Liver (tissue), 3 donors: ENCODE data around the gene WIPF2.

Experiments used
- EGR1 ChIP-seq, 2 donors: IDR thresholded peaks; 2 replicates each; pipeline ENCODE4 v1.6.1; 2016 to 2018; ENCODE audit warnings: antibody characterized with exemption in 2 of 2, low read depth in 2 of 2
- GABPA ChIP-seq, 2 donors: IDR thresholded peaks in 1 of 2; conservative IDR thresholded peaks in 1 of 2; 2 replicates each; pipeline ENCODE4 v1.6.1; 2016; ENCODE audit warnings: antibody characterized with exemption in 2 of 2, mild to moderate bottlenecking in 1 of 2, moderate library complexity in 1 of 2
- HNF4A ChIP-seq, 2 donors: conservative IDR thresholded peaks; 2 replicates each; pipeline ENCODE4 v1.6.1; 2016; ENCODE audit warnings: antibody characterized with exemption in 2 of 2, mild to moderate bottlenecking in 2 of 2
- MAX ChIP-seq: IDR thresholded peaks from 2 replicates; pipeline ENCODE4 v1.6.1; 2016; ENCODE audit warnings: antibody characterized with exemption
- YY1 ChIP-seq: IDR thresholded peaks from 2 replicates; pipeline ENCODE4 v1.6.1; 2016; ENCODE audit warnings: antibody characterized with exemption, mild to moderate bottlenecking
- TF ChIP-seq, protein P1 (sequence below): fragments of 150-350 bp; IDR thresholded peaks from 2 replicates; pipeline ENCODE4 v1.5.1; 2017; ENCODE audit warnings: improper control_type of control experiment, low read depth, low read length; ENCODE audit not compliant: missing input control
- TF ChIP-seq, protein P2 (sequence below): IDR thresholded peaks from 2 replicates; pipeline ENCODE4 v1.6.1; 2016; ENCODE audit warnings: antibody characterized with exemption, mild to moderate bottlenecking
- donor health status: healthy.
- donor health status: healthy.

- TF ChIP-seq, protein P1, sequence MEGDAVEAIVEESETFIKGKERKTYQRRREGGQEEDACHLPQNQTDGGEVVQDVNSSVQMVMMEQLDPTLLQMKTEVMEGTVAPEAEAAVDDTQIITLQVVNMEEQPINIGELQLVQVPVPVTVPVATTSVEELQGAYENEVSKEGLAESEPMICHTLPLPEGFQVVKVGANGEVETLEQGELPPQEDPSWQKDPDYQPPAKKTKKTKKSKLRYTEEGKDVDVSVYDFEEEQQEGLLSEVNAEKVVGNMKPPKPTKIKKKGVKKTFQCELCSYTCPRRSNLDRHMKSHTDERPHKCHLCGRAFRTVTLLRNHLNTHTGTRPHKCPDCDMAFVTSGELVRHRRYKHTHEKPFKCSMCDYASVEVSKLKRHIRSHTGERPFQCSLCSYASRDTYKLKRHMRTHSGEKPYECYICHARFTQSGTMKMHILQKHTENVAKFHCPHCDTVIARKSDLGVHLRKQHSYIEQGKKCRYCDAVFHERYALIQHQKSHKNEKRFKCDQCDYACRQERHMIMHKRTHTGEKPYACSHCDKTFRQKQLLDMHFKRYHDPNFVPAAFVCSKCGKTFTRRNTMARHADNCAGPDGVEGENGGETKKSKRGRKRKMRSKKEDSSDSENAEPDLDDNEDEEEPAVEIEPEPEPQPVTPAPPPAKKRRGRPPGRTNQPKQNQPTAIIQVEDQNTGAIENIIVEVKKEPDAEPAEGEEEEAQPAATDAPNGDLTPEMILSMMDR, result no peak
- TF ChIP-seq, protein P2, sequence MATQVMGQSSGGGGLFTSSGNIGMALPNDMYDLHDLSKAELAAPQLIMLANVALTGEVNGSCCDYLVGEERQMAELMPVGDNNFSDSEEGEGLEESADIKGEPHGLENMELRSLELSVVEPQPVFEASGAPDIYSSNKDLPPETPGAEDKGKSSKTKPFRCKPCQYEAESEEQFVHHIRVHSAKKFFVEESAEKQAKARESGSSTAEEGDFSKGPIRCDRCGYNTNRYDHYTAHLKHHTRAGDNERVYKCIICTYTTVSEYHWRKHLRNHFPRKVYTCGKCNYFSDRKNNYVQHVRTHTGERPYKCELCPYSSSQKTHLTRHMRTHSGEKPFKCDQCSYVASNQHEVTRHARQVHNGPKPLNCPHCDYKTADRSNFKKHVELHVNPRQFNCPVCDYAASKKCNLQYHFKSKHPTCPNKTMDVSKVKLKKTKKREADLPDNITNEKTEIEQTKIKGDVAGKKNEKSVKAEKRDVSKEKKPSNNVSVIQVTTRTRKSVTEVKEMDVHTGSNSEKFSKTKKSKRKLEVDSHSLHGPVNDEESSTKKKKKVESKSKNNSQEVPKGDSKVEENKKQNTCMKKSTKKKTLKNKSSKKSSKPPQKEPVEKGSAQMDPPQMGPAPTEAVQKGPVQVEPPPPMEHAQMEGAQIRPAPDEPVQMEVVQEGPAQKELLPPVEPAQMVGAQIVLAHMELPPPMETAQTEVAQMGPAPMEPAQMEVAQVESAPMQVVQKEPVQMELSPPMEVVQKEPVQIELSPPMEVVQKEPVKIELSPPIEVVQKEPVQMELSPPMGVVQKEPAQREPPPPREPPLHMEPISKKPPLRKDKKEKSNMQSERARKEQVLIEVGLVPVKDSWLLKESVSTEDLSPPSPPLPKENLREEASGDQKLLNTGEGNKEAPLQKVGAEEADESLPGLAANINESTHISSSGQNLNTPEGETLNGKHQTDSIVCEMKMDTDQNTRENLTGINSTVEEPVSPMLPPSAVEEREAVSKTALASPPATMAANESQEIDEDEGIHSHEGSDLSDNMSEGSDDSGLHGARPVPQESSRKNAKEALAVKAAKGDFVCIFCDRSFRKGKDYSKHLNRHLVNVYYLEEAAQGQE, result no peak
- TF ChIP-seq MAX, result no peak
- no peak for TF ChIP-seq EGR1 (IDR thresholded peaks at IDR 0.05; ENCODE audit: low read depth in 2 of 2)
- no peak for TF ChIP-seq YY1
- no peak for TF ChIP-seq GABPA (IDR thresholded peaks at IDR 0.05 in 1 of 2, conservative IDR thresholded peaks at IDR 0.05 in 1 of 2)
- TF ChIP-seq HNF4A (conservative IDR thresholded peaks at IDR 0.05), result no peak
Observed at GRCh38 chr17:40242774-40243173, 23.7 kb downstream of the WIPF2 start.
